HepG2 (cell line): Measurements from ENCODE around the gene BTF3L4. TPM values are rescaled to one million over a fixed set of nuclear protein-coding genes. Genes with fewer than 3 reads are reported as not detected.

Source experiments
- ARID5B ChIP-seq: IDR thresholded peaks from 2 replicates; pipeline ENCODE4 v1.4.0; 2020; ENCODE audit warnings: mild to moderate bottlenecking, missing genetic modification reagents
- ATF1 ChIP-seq: IDR thresholded peaks from 2 replicates; pipeline ENCODE4 v1.6.1; 2016; ENCODE audit warnings: mild to moderate bottlenecking, control low read depth
- CEBPB ChIP-seq: IDR thresholded peaks from 2 replicates; pipeline ENCODE4 v1.6.1; 2011; ENCODE audit warnings: low read depth, low read length, improper control_type of control experiment, borderline replicate concordance
- ELF1 ChIP-seq: sonication (generic); formaldehyde crosslinking; IDR thresholded peaks from 2 replicates; pipeline ENCODE4 v1.4.0; 2020; ENCODE audit warnings: missing genetic modification reagents
- FIP1L1 ChIP-seq: fragments of 200-400 bp; formaldehyde crosslinking; IDR thresholded peaks from 2 replicates; pipeline ENCODE4 v1.6.1; 2018; ENCODE audit warnings: low read depth, mild to moderate bottlenecking, low read length, moderate library complexity, borderline replicate concordance; ENCODE audit not compliant: insufficient read depth
- GTF3A ChIP-seq: sonication (generic); formaldehyde crosslinking; conservative IDR thresholded peaks from 2 replicates; pipeline ENCODE4 v1.4.0; 2020; ENCODE audit warnings: mild to moderate bottlenecking, missing genetic modification reagents
- MAFF ChIP-seq: IDR thresholded peaks from 2 replicates; pipeline ENCODE4 v1.6.1; 2011; ENCODE audit warnings: low read depth, low read length, improper control_type of control experiment
- MED8 ChIP-seq: sonication (generic); formaldehyde crosslinking; IDR thresholded peaks from 2 replicates; pipeline ENCODE4 v1.8.1; 2023; ENCODE audit warnings: mild to moderate bottlenecking, missing genetic modification reagents; ENCODE audit not compliant: insufficient replicate concordance
- MIXL1 ChIP-seq: IDR thresholded peaks from 2 replicates; pipeline ENCODE4 v1.6.1; 2016
- PBX3 ChIP-seq: sonication (generic); formaldehyde crosslinking; IDR thresholded peaks from 2 replicates; pipeline ENCODE4 v1.8.1; 2023; ENCODE audit warnings: missing genetic modification reagents, inconsistent platforms, borderline replicate concordance
- PCBP1 ChIP-seq: fragments of 200-400 bp; formaldehyde crosslinking; IDR thresholded peaks from 2 replicates; pipeline ENCODE4 v1.6.1; 2017; ENCODE audit warnings: mild to moderate bottlenecking, low read depth, low read length, borderline replicate concordance
- RCOR2 ChIP-seq: IDR thresholded peaks from 2 replicates; pipeline ENCODE4 v1.6.1; 2016; ENCODE audit warnings: missing biosample characterization, missing genetic modification reagents
- RNF219 ChIP-seq: sonication (generic); formaldehyde crosslinking; IDR thresholded peaks from 2 replicates; pipeline ENCODE4 v1.5.0; 2020; ENCODE audit warnings: mild to moderate bottlenecking, missing genetic modification reagents
- THAP7 ChIP-seq: sonication (generic); formaldehyde crosslinking; IDR thresholded peaks from 2 replicates; pipeline ENCODE4 v1.8.1; 2023; ENCODE audit warnings: mild to moderate bottlenecking, missing genetic modification reagents
- ZBTB38 ChIP-seq: sonication (generic); formaldehyde crosslinking; IDR thresholded peaks from 2 replicates; pipeline ENCODE4 v1.5.1; 2020; ENCODE audit warnings: mild to moderate bottlenecking, missing genetic modification reagents
- ZNF281 ChIP-seq: sonication (generic); formaldehyde crosslinking; IDR thresholded peaks from 2 replicates; pipeline ENCODE4 v1.4.0; 2020; ENCODE audit warnings: missing genetic modification reagents, borderline replicate concordance
- ZNF570 ChIP-seq: sonication (generic); formaldehyde crosslinking; IDR thresholded peaks from 2 replicates; pipeline ENCODE4 v1.4.0; 2020; ENCODE audit warnings: mild to moderate bottlenecking, missing genetic modification reagents, borderline replicate concordance
- ZNF597 ChIP-seq: sonication (generic); formaldehyde crosslinking; IDR thresholded peaks from 2 replicates; pipeline ENCODE4 v1.5.0; 2020; ENCODE audit warnings: missing genetic modification reagents
- ZNF792 ChIP-seq: IDR thresholded peaks from 2 replicates; pipeline ENCODE4 v1.6.1; 2016
- polyA plus RNA-seq, 8 experiments: library from polyadenylated mRNA; depleted of rRNA in 3 of 8; stranded (reverse) in 7 of 8; unstranded in 1 of 8; fragments of >200 nt; fragmentation: Illumina TruSeq in 4 of 8; extraction: Trizol in 4 of 8; gene quantifications; 2 replicates each; pipeline versions ENCODE4 v1.2.1 to v1.2.3, GENCODE V29; 2011 to 2016; ENCODE audit warnings: low read depth in 4 of 8, missing spikeins in 1 of 8, mixed read lengths in 1 of 8; ENCODE audit not compliant: insufficient read depth in 1 of 8
- total RNA-seq, 5 experiments: library from RNA; depleted of rRNA; stranded (reverse); fragments of >200 nt; fragmentation: Illumina TruSeq; extraction: Trizol; gene quantifications; 2 replicates each; pipeline ENCODE4 v1.2.3, GENCODE V29; 2016; ENCODE audit warnings: low read depth in 1 of 5

Gene BTF3L4
- total and polyA plus RNA-seq, 2 of the 13 experiments (the other 11 are each of a cell fraction or from before 2014, with no cell fraction given): 59.0 to 74.3 TPM

- TF ChIP-seq FIP1L1: no peak
- TF ChIP-seq ZNF792 (CRISPR knock-in tag): no peak
- TF ChIP-seq ZBTB38 (CRISPR knock-in tag): no peak
- no peak for TF ChIP-seq THAP7 (CRISPR knock-in tag)
- no peak for TF ChIP-seq ZNF570
- no peak for TF ChIP-seq PBX3 (CRISPR knock-in tag)
- TF ChIP-seq RNF219 (CRISPR knock-in tag): no peak
- TF ChIP-seq MIXL1 (CRISPR knock-in tag): no peak
- TF ChIP-seq PCBP1: no peak
- no peak; the same call in 1 of the 2 replicates for TF ChIP-seq RCOR2 (CRISPR knock-in tag)
- no peak for TF ChIP-seq ELF1 (CRISPR knock-in tag)
- TF ChIP-seq MED8: no peak
- no peak for TF ChIP-seq ATF1 (CRISPR knock-in tag)
- TF ChIP-seq ZNF281 (CRISPR knock-in tag): no peak
- no peak for TF ChIP-seq ZNF597 (CRISPR knock-in tag)
- peak; percentile 78 for TF ChIP-seq CEBPB
- TF ChIP-seq MAFF: no peak
- TF ChIP-seq ARID5B (CRISPR knock-in tag): peak; percentile 94
- no peak for TF ChIP-seq GTF3A (CRISPR knock-in tag)
These were observed 23.9 kb downstream of the BTF3L4 start (continued) for GRCh38 chr1:52080014-52080415.
